ENCODE measurements around the gene ZNF536.

DNA sequence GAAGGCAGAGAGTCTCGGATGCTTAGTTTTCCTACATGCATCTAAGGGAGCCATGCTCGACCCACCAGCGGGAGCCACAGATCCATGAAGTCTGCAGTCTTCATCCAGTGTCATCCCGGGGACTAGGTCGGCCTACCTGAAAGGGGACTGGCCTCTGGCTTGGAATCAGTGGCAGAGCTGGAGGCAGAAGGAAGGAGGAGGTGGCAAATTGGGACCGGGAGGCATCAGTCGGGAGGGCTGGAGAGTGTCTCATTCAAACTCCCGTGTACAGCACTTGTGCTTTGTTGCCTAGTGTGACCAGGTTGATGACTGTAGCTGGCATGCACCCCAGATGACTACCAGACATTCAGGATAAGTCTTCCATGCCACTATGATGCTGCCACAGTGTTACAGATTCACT, 26.5 kb upstream of the ZNF536 start:
- TF ChIP-seq CTCF (IDR thresholded peaks at IDR 0.05) (no peak), POLR2AphosphoS5 (IDR thresholded peaks at IDR 0.05) (no peak), EP300 (IDR thresholded peaks at IDR 0.05) (no peak), POLR2A (IDR thresholded peaks at IDR 0.05) (no peak)
